KOPT-K1 (cell line): ENCODE results near the gene VPS39.

ENCODE experiments used
- H3K27ac ChIP-seq: fragments of 200-600 bp; sonication (generic); 2 replicates; pipeline ENCODE4 v1.5.1; 2016; ENCODE audit warnings: antibody characterized with exemption, mild to moderate bottlenecking, low read depth, low read length; ENCODE audit not compliant: poor library complexity, severe bottlenecking
- H3K36me3 ChIP-seq: fragments of 200-600 bp; sonication (generic); 2 replicates; pipeline ENCODE4 v1.5.1; 2017; ENCODE audit warnings: antibody characterized with exemption, mild to moderate bottlenecking, low read length, moderate library complexity; ENCODE audit not compliant: insufficient read depth
- H3K9me3 ChIP-seq: fragments of 200-600 bp; sonication (generic); 2 replicates; pipeline ENCODE4 v1.5.1; 2017; ENCODE audit warnings: antibody characterized with exemption, low read length, mild to moderate bottlenecking; ENCODE audit not compliant: insufficient read depth, poor library complexity, severe bottlenecking

Gene VPS39

DNA sequence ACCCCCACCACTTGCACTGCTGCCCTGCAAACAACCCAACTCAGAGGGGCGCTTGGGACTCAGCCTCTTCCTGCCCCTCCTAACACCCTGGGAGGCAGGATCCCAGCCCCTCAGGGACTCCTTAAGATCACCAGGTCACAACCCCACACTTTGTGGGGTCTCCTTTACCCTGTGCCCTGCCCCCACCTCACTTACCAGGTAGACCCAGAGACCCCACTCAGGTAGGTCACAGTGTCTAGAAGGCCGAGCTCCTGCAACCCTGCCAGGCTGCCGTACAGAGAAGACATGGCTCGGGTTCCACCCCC is 60.7 kb downstream of the VPS39 start:
- H3K9me3 ChIP-seq = no peaks in the 10 kb centered on the region
- H3K27ac ChIP-seq = no peak overlapping the region
- H3K36me3 ChIP-seq = no peaks in the 10 kb centered on the region

DNA sequence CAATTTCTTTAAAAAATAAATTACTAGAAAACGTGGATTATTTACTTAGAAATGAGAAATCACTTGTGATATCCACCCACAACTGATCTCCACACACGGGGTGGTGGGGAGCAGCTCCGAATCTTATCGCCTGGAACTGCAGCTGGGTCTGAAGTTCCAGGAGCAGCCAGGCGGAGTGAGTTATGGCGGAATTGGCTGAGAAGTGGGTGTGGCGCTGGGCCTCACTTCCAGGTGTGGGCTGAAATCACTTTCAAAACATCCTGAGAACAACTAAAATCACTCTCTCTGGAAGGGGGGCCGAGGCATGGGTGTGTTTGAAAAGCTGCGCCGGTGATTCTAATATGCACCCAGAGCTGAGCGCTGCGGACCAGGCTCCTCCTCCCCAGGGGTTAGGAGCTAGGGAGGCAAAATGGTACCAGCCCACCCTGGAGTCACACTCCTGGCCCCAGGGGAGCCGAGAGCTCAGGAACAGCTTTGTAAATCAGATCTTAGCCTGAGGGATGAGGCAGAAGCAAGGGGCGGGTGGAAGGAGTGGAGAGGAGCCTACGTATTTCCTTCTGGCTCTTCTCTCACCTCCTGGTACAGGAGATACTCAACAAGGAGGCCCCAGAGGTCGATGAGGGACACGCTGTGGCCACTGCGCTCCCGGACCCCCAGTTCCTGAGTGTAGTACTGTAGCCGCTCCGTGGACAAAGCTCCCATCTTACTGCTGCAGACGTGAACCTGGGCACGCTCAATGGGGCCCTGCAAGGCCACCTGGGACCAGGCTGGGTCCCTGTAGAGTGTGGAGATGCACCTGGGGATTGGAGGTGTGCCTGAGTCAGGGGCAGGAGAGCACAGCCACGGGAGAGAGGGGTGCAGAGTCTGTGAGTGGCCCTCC is 61.3 kb downstream of the VPS39 start:
- H3K27ac ChIP-seq = no peak overlapping the region
- no peaks in the 10 kb centered on the region for H3K36me3 ChIP-seq
- no peaks in the 10 kb centered on the region for H3K9me3 ChIP-seq

DNA sequence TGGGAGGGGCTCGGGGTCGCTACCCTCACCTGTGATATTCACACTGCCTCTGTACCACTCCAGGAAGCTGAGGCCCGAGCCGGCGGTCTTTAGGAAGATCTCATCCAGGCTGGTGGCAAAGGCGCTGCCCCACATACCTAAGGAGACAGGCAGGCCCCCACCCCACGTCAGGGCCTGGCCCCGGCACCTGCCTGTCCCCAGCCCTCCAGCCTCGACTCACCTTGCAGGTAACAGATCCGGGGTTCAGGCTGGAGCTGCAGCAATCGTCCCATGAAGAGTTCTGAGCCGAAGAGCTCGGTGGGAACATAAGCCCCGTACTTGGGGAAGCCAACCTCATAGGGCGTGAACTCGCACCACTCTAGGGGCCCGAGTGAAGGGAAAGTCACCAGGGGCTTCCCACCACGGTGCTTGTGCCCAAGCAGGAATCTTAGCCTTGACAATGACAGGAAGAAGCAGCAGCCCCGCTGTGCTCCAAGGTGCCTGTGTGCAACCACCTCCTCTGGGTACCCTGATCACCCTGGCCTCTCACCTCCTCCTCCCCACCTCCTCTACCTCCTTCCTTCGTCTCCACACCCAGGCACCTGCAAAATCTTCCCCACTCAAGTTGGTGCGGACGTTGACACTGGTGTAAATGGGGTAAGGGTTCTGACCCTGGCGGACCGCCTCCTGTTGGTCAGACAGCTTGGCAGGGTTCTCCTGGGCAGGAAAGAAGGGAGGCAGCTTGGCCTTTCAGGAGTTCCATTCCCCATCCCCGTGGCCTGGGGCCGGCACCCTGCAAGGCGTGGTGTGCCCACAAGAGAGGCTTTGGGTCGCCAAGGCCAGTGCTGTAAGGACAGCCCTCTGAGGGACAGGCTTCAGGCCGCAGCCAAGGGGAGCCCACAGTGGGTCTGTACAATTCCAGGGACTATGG is 62.3 kb downstream of the VPS39 start:
- H3K9me3 ChIP-seq = no peaks in the 10 kb centered on the region
- H3K27ac ChIP-seq = no peak overlapping the region
- H3K36me3 ChIP-seq = no peaks in the 10 kb centered on the region

DNA sequence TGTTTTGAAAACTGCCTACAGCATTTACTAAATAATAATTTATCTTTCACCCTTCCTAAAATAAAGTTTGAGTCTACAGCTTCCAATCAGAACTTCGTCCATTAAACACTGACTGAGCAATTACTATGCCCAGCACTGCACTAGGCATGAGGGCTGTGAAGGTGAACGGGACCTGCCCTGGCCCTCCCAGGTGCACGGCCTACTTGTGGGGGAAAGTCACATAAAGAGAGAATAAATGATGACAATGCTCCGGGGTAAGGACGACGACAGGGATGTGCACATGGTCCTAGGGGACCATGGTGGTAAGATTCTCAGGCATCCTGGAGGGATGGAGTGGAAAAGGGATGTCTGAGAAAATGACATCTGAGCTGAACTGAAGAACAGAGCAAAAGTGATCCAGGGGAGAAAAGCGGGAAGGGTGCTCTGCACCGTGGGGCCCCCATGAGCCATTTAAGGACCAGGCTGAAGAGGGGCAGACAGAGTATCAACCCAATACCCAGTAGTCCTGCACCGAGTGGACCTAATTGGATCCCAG is 63.2 kb downstream of the VPS39 start:
- H3K36me3 ChIP-seq = no peaks in the 10 kb centered on the region
- H3K9me3 ChIP-seq = no peaks in the 10 kb centered on the region
- no peak overlapping the region for H3K27ac ChIP-seq

DNA sequence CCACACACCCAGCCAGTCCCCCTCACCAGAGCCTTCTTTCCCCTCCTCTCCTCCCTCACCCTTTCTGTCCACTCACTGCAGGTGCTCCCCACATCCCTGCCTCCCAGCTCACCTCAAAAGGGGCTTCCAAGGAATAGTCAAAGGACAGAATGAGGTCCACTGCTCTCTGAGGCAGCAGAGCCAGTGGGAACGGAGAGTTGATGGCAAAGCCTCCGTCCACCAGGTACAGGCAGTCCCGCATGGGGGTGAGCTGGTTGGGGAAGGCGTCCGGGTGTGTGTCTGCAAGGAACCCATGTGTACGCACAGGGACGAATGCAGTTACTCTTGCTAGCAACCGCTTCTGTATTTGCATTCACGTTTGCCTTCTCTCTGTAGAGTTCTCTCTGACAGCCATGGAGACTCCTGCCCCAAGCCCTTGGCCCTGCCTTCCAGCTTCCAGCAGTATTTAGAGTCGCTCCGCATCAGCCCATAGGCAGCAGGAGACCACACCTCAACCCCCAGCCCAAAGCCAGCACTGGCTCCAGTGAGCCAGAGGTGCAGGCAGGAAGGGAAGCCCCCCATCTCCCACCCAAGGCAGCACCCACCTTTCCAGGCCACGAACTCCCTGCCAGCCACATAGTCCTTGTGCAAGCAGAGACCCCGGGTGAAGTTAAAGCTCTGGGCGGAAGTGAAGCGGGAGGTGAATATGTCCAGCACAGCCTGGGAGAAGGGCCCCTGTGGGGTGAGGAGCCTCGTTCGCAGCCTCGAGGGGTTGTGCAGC is 64.1 kb downstream of the VPS39 start:
- no peaks in the 10 kb centered on the region for H3K36me3 ChIP-seq
- H3K9me3 ChIP-seq = no peaks in the 10 kb centered on the region
- no peak overlapping the region for H3K27ac ChIP-seq

DNA sequence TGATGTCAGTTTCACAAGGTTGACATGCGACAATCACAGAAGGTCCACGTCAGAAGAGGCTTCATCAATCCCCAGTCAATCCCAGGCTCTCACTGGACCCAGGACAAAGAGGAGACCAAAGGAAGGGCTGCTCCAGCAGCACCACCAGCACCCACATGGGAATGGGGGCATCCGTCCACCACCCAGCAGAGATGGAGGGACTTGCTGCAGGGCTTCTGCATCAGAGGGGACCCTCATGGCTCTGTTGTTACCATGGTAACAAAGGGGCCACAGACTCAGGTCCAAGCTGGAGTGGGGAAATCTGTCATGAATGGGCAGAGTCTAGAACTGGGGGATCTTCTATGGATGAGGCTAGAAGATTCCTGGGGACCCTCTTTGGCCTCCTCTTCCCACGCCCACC is 64.7 kb downstream of the VPS39 start:
- no peaks in the 10 kb centered on the region for H3K36me3 ChIP-seq
- H3K27ac ChIP-seq = no peak overlapping the region
- H3K9me3 ChIP-seq = no peaks in the 10 kb centered on the region

DNA sequence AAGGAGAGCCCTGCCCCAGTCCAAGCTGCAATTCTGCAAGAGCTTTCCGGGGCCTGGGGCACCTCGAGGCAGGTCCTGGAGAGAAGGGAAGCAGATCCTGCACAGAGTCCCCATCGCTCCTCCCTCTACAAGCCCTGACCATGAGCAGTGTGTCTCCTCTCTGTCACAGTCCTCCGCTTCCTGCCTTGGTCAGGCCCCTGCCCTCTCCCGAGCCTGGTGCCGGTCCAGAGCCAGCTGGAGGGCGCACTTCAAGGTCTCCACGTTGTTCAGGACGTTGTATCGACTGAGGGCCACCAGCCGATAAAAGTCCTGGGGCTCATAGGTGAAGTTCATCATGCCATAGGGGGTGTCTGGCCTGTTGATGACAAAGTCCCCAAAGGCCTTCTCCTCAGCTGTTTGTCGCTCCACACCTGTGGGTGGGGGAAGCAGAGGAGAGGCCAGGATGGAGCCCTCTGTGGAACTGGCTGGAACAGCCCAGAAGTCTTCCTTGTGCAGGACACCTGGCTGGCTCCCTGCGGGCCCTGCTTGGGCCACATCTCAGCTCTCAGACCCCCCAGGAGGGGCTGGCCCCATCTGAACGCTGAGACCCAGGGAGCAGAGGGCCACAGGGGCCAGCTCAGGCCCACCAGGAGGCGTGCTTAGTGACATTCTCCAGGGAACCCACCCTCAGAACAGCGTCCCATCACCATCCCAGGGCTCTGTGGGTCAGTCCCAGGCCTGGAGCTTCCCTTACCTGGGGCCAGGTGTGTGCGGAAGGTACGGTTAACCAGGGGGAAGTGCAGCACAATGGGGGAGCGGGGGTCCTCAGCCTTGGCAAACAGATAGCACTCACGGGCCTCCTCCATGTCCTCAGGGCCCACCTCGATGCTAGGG is 66.1 kb downstream of the VPS39 start:
- Histone ChIP-seq H3K36me3 (no peaks in the 10 kb centered on the region), H3K9me3 (no peaks in the 10 kb centered on the region), H3K27ac (no peak overlapping the region)

DNA sequence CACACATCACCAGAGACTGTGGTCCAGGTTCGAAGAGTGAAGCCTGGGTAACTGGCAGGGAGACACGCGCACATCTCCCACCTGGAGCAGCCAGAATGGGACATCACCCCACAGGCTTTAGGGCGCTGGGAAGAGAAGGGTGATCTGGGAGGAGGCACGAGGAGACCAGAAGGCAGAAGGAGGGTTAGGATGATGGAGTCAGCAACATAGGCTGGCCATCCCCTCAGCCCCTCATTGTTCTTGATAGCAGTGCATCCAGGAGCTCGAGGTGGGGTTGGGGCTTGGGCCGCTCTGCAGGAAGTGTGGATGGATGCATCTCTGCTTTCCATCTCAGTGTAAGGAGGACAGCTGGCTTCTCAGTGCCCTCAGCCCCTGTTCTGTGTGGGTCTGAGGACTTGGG is 66.9 kb downstream of the VPS39 start:
- no peaks in the 10 kb centered on the region for H3K9me3 ChIP-seq
- H3K27ac ChIP-seq = no peak overlapping the region
- H3K36me3 ChIP-seq = no peaks in the 10 kb centered on the region

DNA sequence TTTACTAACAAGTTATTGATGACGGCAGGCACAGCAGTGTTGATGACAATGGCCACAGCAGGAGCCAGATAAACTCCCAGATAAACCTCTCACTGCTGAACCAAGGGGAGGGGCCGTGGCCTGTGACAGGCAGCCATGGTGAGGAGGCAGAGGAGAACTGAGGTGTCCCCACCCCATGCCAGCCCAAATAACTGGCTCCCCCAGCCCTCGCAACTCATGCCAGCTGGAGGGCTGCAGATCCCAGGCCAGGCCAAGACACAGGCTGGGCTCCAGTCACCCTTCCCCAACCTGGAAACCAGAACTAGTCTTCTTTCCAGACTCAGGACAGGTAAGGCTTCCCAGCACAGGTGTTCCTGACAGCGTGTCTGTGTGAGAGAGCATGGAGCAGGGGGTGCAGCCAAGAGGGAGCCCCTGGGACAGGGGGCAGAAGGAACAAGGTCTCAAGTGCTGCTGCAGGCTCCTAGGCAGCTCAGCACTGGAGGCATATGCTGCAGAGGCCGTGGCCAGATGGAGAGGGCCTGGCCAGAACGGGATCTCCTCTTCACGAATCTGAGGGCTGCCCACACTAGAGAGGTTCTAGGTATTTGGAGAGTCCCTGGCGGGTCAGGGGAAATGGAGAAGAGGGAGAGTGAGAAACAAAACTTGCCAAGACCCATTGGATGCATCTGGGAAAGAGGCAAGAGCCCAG is 67.6 kb downstream of the VPS39 start:
- Histone ChIP-seq H3K27ac (no peak overlapping the region), H3K9me3 (no peaks in the 10 kb centered on the region), H3K36me3 (no peaks in the 10 kb centered on the region)

DNA sequence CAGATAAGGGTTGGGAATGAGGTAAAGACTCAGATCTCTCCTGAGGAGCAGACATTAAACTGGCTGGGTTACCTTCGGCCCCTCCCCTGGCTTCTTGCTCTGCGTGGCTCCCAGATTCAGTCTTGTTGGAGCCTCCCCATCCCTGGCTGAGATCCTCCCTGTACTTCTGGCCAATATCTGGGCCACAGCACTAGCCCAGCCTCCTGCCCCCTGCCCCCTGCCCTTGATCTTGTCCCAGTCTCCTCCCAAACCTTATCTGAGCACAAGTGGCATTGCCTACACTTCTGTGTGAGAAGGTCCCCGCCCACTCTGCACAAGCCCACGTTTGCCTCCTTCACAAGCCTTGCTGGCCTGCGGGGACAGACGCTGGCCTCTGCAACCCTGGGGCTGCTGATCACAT is 68.5 kb downstream of the VPS39 start:
- Histone ChIP-seq H3K9me3 (no peaks in the 10 kb centered on the region), H3K27ac (no peak overlapping the region), H3K36me3 (no peaks in the 10 kb centered on the region)

DNA sequence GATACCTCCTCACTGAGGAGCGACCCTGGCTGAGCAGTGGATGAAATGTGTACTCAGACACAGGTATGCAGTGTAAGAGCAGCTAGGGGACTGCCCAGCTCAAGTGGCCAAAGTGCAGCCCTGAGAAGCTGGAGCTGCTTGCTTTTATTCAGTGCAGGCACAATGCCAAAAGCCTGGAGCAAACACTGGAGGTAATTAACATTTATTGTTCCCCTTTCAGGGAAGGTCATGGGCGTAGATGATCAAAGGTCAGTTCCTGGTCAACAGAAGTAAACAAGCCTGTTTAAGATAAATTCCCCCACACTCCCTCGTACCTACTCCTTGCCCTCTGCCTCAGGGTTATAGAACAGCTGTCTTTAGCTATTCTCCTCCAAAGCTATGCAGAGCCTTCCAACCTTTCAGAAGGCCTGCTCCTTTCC is 69.1 kb downstream of the VPS39 start:
- Histone ChIP-seq H3K9me3 (no peaks in the 10 kb centered on the region), H3K27ac (no peak overlapping the region), H3K36me3 (no peaks in the 10 kb centered on the region)

DNA sequence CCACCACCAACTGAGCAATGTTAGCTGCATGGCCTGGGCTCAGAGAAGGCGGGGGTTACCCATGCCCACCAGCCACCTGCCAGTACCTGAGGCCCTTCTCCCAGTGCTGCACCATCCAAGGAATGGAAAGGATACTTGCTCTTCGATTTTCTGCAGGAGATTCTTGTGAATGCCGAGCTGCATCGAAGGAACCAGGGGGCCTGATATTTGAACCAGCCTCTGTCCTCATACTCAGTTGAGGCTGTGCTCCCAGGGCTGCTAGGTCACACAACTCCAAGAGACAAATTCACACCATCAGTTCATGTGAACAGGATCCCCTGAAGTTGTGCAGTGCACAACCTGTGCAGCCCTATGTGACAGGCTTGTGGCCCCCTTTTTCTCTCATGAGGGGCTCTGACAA is 69.7 kb downstream of the VPS39 start:
- no peaks in the 10 kb centered on the region for H3K9me3 ChIP-seq
- no peaks in the 10 kb centered on the region for H3K36me3 ChIP-seq
- H3K27ac ChIP-seq = no peak overlapping the region

DNA sequence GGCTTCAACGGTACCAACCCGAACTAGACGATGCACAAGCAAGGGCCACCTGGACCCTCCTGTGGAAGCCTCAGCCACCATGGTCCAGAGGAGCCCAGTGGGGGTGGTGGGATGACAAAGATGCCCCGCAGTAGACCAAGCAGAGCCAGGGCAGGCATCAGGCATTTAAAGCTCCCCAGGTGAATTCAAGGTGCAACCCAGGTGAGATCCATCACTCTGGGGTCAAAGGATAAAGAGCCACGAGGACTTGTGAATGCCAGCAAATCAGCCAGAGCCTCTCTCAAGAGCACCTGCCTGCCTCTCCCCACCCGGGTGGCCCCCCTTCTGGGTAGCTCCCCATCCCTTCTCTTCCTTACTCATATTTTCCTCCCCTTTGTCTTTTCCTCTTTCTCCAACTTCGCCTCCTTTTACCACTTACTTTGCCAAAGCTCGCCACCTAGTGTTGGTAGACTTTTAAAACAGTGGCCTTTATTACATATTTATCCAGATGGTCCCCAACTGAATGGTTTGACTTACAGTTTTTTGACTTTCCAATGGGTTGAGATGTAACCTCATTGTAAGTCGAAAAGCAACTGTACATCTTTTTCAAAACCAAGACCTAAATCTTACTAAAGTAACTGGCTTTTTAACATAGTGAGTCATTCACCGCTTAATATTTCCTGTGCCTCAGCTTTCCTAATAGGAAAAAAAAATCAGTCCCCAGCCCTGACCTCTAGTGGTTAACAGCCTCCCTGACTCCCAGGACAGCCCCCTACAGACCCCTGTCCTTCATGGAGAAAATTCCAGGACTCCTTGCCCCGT is 70.4 kb downstream of the VPS39 start:
- H3K27ac ChIP-seq = no peak overlapping the region
- H3K36me3 ChIP-seq = no peaks in the 10 kb centered on the region
- no peaks in the 10 kb centered on the region for H3K9me3 ChIP-seq
